Liver (tissue), 3 donors: Measurements from ENCODE around the gene AMMECR1.

Experiments used
- ATF3 ChIP-seq: IDR thresholded peaks from 2 replicates; pipeline ENCODE4 v1.6.1; 2016; ENCODE audit warnings: antibody characterized with exemption
- CTCF ChIP-seq: fragments of 150-350 bp; IDR thresholded peaks from 2 replicates; pipeline ENCODE4 v1.5.1; 2017; ENCODE audit warnings: improper control_type of control experiment, low read depth, low read length; ENCODE audit not compliant: missing input control
- EGR1 ChIP-seq, 2 donors: IDR thresholded peaks; 2 replicates each; pipeline ENCODE4 v1.6.1; 2016 to 2018; ENCODE audit warnings: antibody characterized with exemption in 2 of 2, low read depth in 2 of 2
- GABPA ChIP-seq, 2 donors: IDR thresholded peaks in 1 of 2; conservative IDR thresholded peaks in 1 of 2; 2 replicates each; pipeline ENCODE4 v1.6.1; 2016; ENCODE audit warnings: antibody characterized with exemption in 2 of 2, mild to moderate bottlenecking in 1 of 2, moderate library complexity in 1 of 2
- HNF4G ChIP-seq: IDR thresholded peaks from 2 replicates; pipeline ENCODE4 v1.6.1; 2016; ENCODE audit warnings: antibody characterized with exemption
- JUND ChIP-seq, 2 donors: IDR thresholded peaks; 2 replicates each; pipeline ENCODE4 v1.6.1; 2016; ENCODE audit warnings: antibody characterized with exemption in 2 of 2
- MAX ChIP-seq: IDR thresholded peaks from 2 replicates; pipeline ENCODE4 v1.6.1; 2016; ENCODE audit warnings: antibody characterized with exemption
- RAD21 ChIP-seq, 2 donors: IDR thresholded peaks; 2 replicates each; pipeline ENCODE4 v1.6.1; 2016; ENCODE audit warnings: antibody characterized with exemption in 2 of 2, mild to moderate bottlenecking in 2 of 2
- REST ChIP-seq: IDR thresholded peaks from 2 replicates; pipeline ENCODE4 v1.6.1; 2016; ENCODE audit warnings: antibody characterized with exemption, mild to moderate bottlenecking
- SP1 ChIP-seq: IDR thresholded peaks from 2 replicates; pipeline ENCODE4 v1.6.1; 2018; ENCODE audit warnings: antibody characterized with exemption, mild to moderate bottlenecking
- TAF1 ChIP-seq: conservative IDR thresholded peaks from 2 replicates; pipeline ENCODE4 v1.6.1; 2016; ENCODE audit warnings: antibody characterized with exemption, mild to moderate bottlenecking
- YY1 ChIP-seq: IDR thresholded peaks from 2 replicates; pipeline ENCODE4 v1.6.1; 2016; ENCODE audit warnings: antibody characterized with exemption, mild to moderate bottlenecking
- ZBTB33 ChIP-seq: IDR thresholded peaks from 2 replicates; pipeline ENCODE4 v1.6.1; 2016; ENCODE audit warnings: antibody characterized with exemption
- donor health status: healthy.
- donor health status: healthy.

- TF ChIP-seq CTCF (no peak), ATF3 (no peak), HNF4G (no peak), REST (no peak), RAD21 (IDR thresholded peaks at IDR 0.05) (no peak), EGR1 (IDR thresholded peaks at IDR 0.05; ENCODE audit: low read depth in 2 of 2) (no peak), JUND (IDR thresholded peaks at IDR 0.05) (no peak), MAX (no peak), YY1 (no peak), GABPA (IDR thresholded peaks at IDR 0.05 in 1 of 2, conservative IDR thresholded peaks at IDR 0.05 in 1 of 2) (no peak), ZBTB33 (no peak), SP1 (no peak), TAF1 (no peak)
Measured at GRCh38 chrX:110162867-110163266, 155.0 kb downstream of the AMMECR1 start.
